TTC549 (cell line): ENCODE results near the gene RASSF8.
A peak's percentile ranks its signal among the peaks of the same experiment; 100 is the strongest.

Source experiments
- FAIRE-seq: peaks from 2 replicates; lab custom pipeline; 2012; peaks lifted over from hg19 to GRCh38; lab: Jason Lieb, UNC

The RASSF8 gene

GRCh38 chr12:26062006-26062405 is 103.5 kb downstream of the RASSF8 start:
- no peak for FAIRE-seq

GRCh38 chr12:26062566-26062965 is 104.1 kb downstream of the RASSF8 start:
- FAIRE-seq: no peak

DNA sequence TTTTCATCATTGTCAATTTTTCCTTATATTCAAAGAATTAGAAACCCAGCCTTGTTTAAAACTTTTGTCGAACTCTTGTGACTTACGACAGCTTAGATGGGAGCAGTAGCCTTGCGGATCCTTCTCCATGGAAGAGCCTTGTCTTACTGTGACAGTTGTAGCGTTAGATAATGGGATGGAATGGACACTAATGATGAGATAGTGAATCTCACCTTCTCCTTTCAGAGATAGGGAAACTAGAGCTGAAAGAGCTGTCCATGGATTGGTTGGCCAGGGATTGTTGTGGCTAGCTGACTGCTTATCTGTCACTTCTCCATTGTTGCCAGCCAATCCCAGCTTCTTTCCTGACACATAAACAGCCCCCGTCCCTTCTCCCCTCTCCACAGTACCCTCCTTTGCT is 107.0 kb downstream of the RASSF8 start:
- no peak for FAIRE-seq

- FAIRE-seq: no peak
Observed at GRCh38 chr12:26068503-26068902, 110.0 kb downstream of the RASSF8 start.

- no peak for FAIRE-seq
Observed at GRCh38 chr12:26069796-26070195, 111.3 kb downstream of the RASSF8 start.

GRCh38 chr12:26077915-26078702 is 119.6 kb downstream of the RASSF8 start:
- no peak for FAIRE-seq

DNA sequence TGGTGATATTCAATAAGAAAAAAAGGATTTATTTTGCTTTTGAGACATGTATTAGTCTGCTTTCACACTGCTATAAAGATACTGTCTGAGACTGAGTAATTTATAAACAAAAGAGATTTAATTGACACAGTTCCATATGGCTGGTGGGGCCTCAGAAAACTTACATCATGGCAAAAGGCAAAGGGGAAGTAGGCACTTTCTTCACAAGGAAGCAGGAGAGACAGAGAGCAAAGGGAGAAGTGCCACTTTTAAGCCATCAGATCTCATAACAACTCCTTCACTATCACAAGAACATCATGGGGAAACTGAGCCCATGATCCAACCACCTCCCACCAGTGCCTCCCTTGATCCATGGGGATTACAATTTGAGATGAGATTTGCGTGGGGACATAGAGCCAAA is 122.4 kb downstream of the RASSF8 start:
- FAIRE-seq: no peak

- FAIRE-seq: no peak
Observed at GRCh38 chr12:26086936-26087335, 128.5 kb downstream of the RASSF8 start.

DNA sequence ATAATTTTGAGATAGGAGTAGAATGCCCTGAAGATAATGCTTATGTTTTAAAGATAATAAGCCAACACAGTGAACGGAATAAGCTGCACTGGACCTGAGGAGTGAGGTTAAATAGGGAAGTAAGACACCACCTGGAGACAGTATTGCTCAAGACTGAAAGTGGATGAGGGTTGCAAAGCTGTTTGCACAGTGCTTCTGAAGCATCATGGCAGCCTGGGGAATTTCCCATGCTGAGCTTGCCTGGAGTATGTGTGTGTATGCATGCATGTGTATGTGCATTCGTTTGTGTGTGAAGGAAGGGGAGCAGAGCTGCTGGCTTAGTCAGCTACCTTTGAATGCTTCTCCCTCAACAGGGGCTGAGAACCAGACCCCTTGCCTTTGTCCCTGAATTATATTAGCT is 130.5 kb downstream of the RASSF8 start:
- FAIRE-seq: no peak

DNA sequence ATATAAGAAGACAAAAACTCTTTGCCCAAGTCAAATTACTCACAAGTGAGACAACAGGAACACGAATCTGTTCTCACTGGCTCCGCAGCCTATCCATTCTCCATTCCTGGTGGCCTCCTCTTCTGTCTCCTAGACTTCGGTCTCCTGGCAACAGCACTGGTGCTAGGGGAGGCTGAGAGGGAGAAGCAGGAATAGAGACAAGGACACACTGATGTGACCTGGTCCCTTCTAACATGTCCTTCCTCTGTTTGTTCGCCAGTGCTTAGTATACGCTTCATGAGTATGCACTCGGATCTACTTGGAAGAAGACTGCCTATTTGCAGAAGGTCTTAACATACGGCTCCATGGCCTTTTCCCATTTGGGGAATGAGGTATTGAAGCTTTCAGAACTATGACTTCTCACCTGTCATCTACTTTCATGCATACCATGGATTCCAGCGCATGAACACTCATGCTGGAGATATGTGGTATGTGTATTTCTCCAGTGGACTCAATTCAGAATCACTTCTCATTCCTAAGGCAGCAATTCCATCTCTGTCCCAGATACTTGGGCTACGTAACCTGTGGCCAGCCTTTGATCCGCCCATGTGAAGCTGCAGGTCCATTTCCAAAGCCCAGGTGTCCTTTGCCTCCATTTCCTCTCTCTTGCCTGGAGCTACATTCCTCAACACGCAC is 132.5 kb downstream of the RASSF8 start:
- FAIRE-seq: no peak

DNA sequence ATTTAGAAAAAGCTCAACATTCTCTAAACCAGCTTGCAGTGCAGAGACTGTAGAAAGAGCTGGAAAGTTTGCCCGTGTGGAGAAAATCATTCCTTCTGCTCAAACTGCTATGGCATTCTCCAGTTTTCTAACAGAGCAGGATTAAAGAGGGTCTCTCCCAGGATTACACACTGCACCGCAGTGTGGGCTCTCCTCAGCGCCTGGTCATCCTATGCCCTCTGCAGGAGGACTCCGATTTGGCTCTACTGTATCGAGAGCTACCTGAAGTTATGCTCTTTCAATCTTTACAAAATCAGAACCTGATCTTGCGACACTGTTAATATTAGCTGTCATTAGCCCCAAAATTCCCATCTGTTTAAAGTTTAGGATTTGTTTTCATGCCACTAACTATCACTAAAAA is 133.3 kb downstream of the RASSF8 start:
- FAIRE-seq: no peak

- FAIRE-seq: no peak
Observed at GRCh38 chr12:26092346-26093105, 134.0 kb downstream of the RASSF8 start.

- no peak for FAIRE-seq
Observed at GRCh38 chr12:26095186-26095585, 136.7 kb downstream of the RASSF8 start.

DNA sequence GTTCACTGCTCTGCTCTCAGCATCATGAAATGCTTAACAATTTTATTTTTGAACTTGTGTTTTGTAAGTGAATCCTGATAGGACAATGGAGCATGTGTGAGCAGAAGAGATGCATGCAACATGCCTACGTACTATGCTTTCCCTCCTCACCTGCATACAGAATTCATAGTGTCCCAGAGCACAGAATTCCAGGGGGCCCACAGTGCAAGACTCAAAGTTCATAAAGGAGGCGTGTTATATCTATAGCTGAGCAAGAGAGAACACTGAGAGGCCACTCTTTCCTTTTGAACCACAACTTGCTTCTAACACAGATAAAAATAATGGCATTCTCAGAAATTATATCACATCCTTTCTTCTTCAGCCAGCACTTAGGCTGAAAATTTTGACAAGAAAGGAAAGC is 137.6 kb downstream of the RASSF8 start:
- FAIRE-seq: no peak

GRCh38 chr12:26097046-26097878 is 138.8 kb downstream of the RASSF8 start:
- FAIRE-seq: peak; percentile 89

- no peak for FAIRE-seq
Observed at GRCh38 chr12:26100666-26101349, 142.3 kb downstream of the RASSF8 start.

DNA sequence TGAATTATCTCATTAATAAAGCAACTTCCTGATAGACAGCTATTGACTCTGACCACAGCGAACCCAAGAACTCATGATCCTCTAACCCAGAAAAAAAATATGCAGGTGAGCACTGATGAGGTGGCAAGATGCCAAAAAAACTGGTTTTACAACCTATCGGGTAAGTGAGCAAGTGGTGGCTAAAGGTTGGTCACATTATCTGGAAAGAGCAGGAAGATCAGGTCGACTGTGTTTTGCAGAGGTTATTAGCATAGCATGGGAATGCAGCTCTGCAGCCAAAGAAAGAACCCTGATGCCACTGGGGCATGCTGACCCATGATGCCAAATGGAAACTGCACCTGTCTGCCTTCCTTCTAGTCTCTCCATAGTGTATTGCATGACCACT is 142.9 kb downstream of the RASSF8 start:
- FAIRE-seq: no peak

GRCh38 chr12:26101763-26102162 is 143.3 kb downstream of the RASSF8 start:
- no peak for FAIRE-seq

DNA sequence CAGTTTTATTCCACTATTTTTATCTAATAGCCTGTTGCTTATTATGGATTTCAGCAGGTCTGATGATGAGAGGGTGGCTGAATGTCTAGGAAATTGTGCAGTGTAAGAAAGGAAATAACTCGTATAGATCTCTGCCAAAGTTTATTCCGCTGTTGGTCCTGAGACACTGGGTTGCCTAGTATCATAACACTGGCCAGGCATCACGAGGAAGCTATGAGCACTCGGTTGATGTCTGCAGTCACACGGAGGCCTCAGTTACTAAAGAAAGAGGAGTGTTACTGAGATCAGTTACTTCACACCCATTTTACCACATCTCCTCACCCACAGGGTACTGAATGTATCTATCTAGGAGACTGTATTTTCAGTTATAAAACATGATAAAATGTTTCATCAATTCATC is 144.5 kb downstream of the RASSF8 start:
- no peak for FAIRE-seq

DNA sequence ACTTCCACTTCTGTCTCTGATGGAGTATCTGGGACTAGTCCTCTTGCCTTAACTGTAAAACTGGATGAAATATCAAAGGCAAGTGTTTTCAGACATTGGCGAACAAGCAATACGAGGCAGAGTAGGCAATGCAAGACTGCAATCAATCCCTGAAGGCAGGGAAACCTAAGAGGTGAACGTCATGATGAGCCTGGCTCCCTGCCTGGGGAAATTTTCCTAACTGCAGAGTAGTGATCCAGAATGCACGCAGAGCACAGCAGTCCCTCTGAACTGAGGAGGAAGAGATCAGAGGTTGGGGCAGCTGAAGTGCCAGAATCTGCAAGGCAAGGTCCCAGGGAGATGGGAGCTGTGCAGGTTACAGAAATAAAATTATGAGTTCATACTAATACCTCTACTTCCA is 147.9 kb downstream of the RASSF8 start:
- FAIRE-seq: no peak

- no peak for FAIRE-seq
Observed at GRCh38 chr12:26108915-26109314, 150.4 kb downstream of the RASSF8 start.
